ENCODE data around the gene ANKRD9. TPM values are rescaled to one million over a fixed set of nuclear protein-coding genes. Genes with fewer than 3 reads are reported as not detected.

ANKRD9 gene
- total RNA-seq, 1 experiment from 2014 or later: 23.7 TPM

- no peak for ATAC-seq
- no peaks in the 10 kb centered on the region; the same call in 1 of the 2 replicates for H3K36me3 ChIP-seq (ENCODE audit: control insufficient read depth, insufficient read depth, low read length)
- no TSS peak for BruUV-seq (replicated peaks)
- H3K4me3 ChIP-seq (ENCODE audit: low read depth in 2 of 2, low read length in 2 of 2): peak overlapping the region; percentile 52 to 59
- ChIA-PET CTCF (no interaction called here), POLR2A (no interaction called here)
- H3K27me3 ChIP-seq (ENCODE audit: control insufficient read depth, insufficient read depth, low read length): no peaks in the 10 kb centered on the region
- no peaks in the 10 kb centered on the region for H3K9me3 ChIP-seq (ENCODE audit: control insufficient read depth, insufficient read depth, low read depth, low read length)
- no peak overlapping the region for H3K27ac ChIP-seq (ENCODE audit: low read length)
- no peaks in the 10 kb centered on the region; the same call in 1 of the 2 replicates for H3K4me1 ChIP-seq (ENCODE audit: control insufficient read depth, insufficient read depth, low read length)
- no peak for DNase-seq (ENCODE audit: low read depth, low spot score)
- in situ Hi-C loops (cut with HindIII; ENCODE audit: low pct_unique_long_range_greater_than_20kb, low sequenced_read_pairs): no loop called here
- no peak for TF ChIP-seq CTCF (IDR thresholded peaks at IDR 0.05)
- TF ChIP-seq SIN3A (IDR thresholded peaks at IDR 0.05; ENCODE audit: borderline replicate concordance, insufficient read depth, low read depth, low read length): no peak
- TF ChIP-seq TCF7L2 (IDR thresholded peaks at IDR 0.05; ENCODE audit: low read depth, low read length): no peak
- no peak for TF ChIP-seq REST (IDR thresholded peaks at IDR 0.05; ENCODE audit: insufficient read depth in 1 of 2, low read depth in 2 of 2, low read length in 1 of 2)
- TF ChIP-seq POLR2AphosphoS5 (IDR thresholded peaks at IDR 0.05; ENCODE audit: low read depth, low read length): no peak
- intact Hi-C loops (cut with micrococcal nuclease; ENCODE audit: unreplicated experiment): no loop called here
Measured at GRCh38 chr14:102510616-102511520, 1.3 kb upstream of the ANKRD9 start.

GRCh38 chr14:102508774-102509745, 516 bp downstream of the ANKRD9 start:
- no TSS peak for BruUV-seq (replicated peaks)
- in situ Hi-C loops (cut with HindIII; ENCODE audit: low pct_unique_long_range_greater_than_20kb, low sequenced_read_pairs) (no loop called here), intact Hi-C loops (cut with micrococcal nuclease; ENCODE audit: unreplicated experiment) (no loop called here)
- CTCF ChIA-PET: interaction anchor here (0.6 kb wide), 1 partner anchor 71 kb away, joined by 3 read pairs; no protein-coding TSS in a partner anchor
- Histone ChIP-seq H3K9me3 (ENCODE audit: control insufficient read depth, insufficient read depth, low read depth, low read length) (no peaks in the 10 kb centered on the region), H3K4me3 (ENCODE audit: low read depth in 2 of 2, low read length in 2 of 2) (peak overlapping the region; percentile 57 to 63), H3K27ac (ENCODE audit: low read length) (peak overlapping the region; percentile 73), H3K4me1 (ENCODE audit: control insufficient read depth, insufficient read depth, low read length) (no peaks in the 10 kb centered on the region; the same call in 1 of the 2 replicates), H3K27me3 (ENCODE audit: control insufficient read depth, insufficient read depth, low read length) (no peaks in the 10 kb centered on the region), H3K36me3 (ENCODE audit: control insufficient read depth, insufficient read depth, low read length) (no peaks in the 10 kb centered on the region; the same call in 1 of the 2 replicates)
- DNase-seq (ENCODE audit: low read depth, low spot score): no peak
- TF ChIP-seq CTCF (IDR thresholded peaks at IDR 0.05) (no peak), TCF7L2 (IDR thresholded peaks at IDR 0.05; ENCODE audit: low read depth, low read length) (no peak), POLR2AphosphoS5 (IDR thresholded peaks at IDR 0.05; ENCODE audit: low read depth, low read length) (no peak)
- peak; percentile 41 for ATAC-seq
- POLR2A ChIA-PET: no interaction called here
